KMS-11 (cell line): ENCODE data around the gene ATXN7L1.
A peak's percentile ranks its signal among the peaks of the same experiment; 100 is the strongest.

Experiments
- H2AFZ ChIP-seq: fragments of 200-600 bp; sonication (generic); 2 replicates; pipeline ENCODE4 v1.6.1; 2016; ENCODE audit warnings: antibody characterized with exemption, mixed run types, low read depth
- H3K27ac ChIP-seq: fragments of 200-600 bp; sonication (generic); 2 replicates; pipeline ENCODE4 v1.6.1; 2016; ENCODE audit warnings: mild to moderate bottlenecking, mixed run types
- H3K27me3 ChIP-seq: fragments of 200-600 bp; sonication (generic); 2 replicates; pipeline ENCODE4 v1.6.1; 2017; ENCODE audit warnings: mild to moderate bottlenecking, low read depth, mixed run types, moderate library complexity; ENCODE audit not compliant: insufficient read depth
- H3K36me3 ChIP-seq: fragments of 200-600 bp; sonication (generic); 2 replicates; pipeline ENCODE4 v1.6.1; 2017; ENCODE audit warnings: mild to moderate bottlenecking, mixed run types; ENCODE audit not compliant: insufficient read depth
- H3K4me1 ChIP-seq: fragments of 200-600 bp; sonication (generic); 2 replicates; pipeline ENCODE4 v1.6.1; 2016; ENCODE audit warnings: mild to moderate bottlenecking, low read depth, mixed run types; ENCODE audit not compliant: poor library complexity, severe bottlenecking
- H3K4me2 ChIP-seq: fragments of 200-600 bp; sonication (generic); 2 replicates; pipeline ENCODE4 v1.7.0; 2016; ENCODE audit warnings: mild to moderate bottlenecking, mixed run types
- H3K4me3 ChIP-seq: fragments of 200-600 bp; sonication (generic); IDR thresholded peaks from 2 replicates; pipeline ENCODE4 v1.6.1; 2017; ENCODE audit warnings: low read depth, low read length, mixed read lengths; ENCODE audit not compliant: insufficient read depth
- H3K79me2 ChIP-seq: fragments of 200-600 bp; sonication (generic); 2 replicates; pipeline ENCODE4 v1.6.1; 2016; ENCODE audit warnings: low read depth, mixed run types; ENCODE audit not compliant: insufficient read depth
- H3K9ac ChIP-seq: fragments of 200-600 bp; sonication (generic); 2 replicates; pipeline ENCODE4 v1.6.1; 2016; ENCODE audit warnings: mild to moderate bottlenecking, mixed run types
- H4K20me1 ChIP-seq: fragments of 200-600 bp; sonication (generic); 2 replicates; pipeline ENCODE4 v1.6.1; 2016; ENCODE audit warnings: mild to moderate bottlenecking, mixed run types; ENCODE audit not compliant: insufficient read depth
- TF ChIP-seq, protein P1 (sequence below): fragments of 200-600 bp; sonication (generic); conservative IDR thresholded peaks from 2 replicates; pipeline ENCODE4 v1.6.1; 2017; ENCODE audit warnings: low read depth, mild to moderate bottlenecking, antibody characterized with exemption, low read length, moderate library complexity, mixed read lengths

Gene ATXN7L1

GRCh38 chr7:105808209-105808608 is 68.2 kb downstream of the ATXN7L1 start:
- Histone ChIP-seq H3K9ac (no peak overlapping the region), H3K4me2 (no peak overlapping the region; the same call in 1 of the 2 replicates), H3K79me2 (no peaks in the 10 kb centered on the region), H4K20me1 (no peaks in the 10 kb centered on the region), H3K4me1 (peaks cover 21% of the 10 kb centered on the region), H3K4me3 (no peak overlapping the region), H3K36me3 (no peaks in the 10 kb centered on the region), H3K27me3 (no peaks in the 10 kb centered on the region), H3K27ac (peak overlapping the region; percentile 53; the same call in 1 of the 2 replicates), H2AFZ (no peak overlapping the region)
- TF ChIP-seq, protein P1, sequence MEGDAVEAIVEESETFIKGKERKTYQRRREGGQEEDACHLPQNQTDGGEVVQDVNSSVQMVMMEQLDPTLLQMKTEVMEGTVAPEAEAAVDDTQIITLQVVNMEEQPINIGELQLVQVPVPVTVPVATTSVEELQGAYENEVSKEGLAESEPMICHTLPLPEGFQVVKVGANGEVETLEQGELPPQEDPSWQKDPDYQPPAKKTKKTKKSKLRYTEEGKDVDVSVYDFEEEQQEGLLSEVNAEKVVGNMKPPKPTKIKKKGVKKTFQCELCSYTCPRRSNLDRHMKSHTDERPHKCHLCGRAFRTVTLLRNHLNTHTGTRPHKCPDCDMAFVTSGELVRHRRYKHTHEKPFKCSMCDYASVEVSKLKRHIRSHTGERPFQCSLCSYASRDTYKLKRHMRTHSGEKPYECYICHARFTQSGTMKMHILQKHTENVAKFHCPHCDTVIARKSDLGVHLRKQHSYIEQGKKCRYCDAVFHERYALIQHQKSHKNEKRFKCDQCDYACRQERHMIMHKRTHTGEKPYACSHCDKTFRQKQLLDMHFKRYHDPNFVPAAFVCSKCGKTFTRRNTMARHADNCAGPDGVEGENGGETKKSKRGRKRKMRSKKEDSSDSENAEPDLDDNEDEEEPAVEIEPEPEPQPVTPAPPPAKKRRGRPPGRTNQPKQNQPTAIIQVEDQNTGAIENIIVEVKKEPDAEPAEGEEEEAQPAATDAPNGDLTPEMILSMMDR: no peak

DNA sequence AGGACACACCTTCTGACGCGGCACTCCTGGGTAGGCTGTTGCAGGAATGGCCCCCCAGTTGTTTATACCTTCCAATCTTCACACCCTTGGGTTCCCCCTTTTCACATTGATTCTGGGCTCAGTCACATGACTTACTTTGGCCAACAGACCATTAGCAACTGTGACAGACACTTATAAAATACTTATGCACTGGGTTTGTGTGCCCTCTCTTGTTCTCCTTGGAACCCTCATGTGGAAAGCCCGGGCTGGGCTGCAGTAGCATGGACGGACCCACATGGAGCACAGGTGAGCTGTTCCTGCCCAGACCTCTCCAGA is 69.0 kb downstream of the ATXN7L1 start:
- H3K4me2 ChIP-seq: no peak overlapping the region
- no peak overlapping the region for H2AFZ ChIP-seq
- peaks cover 21% of the 10 kb centered on the region for H3K4me1 ChIP-seq
- no peak overlapping the region for H3K27ac ChIP-seq
- H3K9ac ChIP-seq: no peak overlapping the region
- no peaks in the 10 kb centered on the region for H4K20me1 ChIP-seq
- H3K79me2 ChIP-seq: no peaks in the 10 kb centered on the region
- H3K4me3 ChIP-seq: no peak overlapping the region
- no peaks in the 10 kb centered on the region for H3K36me3 ChIP-seq
- H3K27me3 ChIP-seq: no peaks in the 10 kb centered on the region
- TF ChIP-seq, protein P1: no peak

DNA sequence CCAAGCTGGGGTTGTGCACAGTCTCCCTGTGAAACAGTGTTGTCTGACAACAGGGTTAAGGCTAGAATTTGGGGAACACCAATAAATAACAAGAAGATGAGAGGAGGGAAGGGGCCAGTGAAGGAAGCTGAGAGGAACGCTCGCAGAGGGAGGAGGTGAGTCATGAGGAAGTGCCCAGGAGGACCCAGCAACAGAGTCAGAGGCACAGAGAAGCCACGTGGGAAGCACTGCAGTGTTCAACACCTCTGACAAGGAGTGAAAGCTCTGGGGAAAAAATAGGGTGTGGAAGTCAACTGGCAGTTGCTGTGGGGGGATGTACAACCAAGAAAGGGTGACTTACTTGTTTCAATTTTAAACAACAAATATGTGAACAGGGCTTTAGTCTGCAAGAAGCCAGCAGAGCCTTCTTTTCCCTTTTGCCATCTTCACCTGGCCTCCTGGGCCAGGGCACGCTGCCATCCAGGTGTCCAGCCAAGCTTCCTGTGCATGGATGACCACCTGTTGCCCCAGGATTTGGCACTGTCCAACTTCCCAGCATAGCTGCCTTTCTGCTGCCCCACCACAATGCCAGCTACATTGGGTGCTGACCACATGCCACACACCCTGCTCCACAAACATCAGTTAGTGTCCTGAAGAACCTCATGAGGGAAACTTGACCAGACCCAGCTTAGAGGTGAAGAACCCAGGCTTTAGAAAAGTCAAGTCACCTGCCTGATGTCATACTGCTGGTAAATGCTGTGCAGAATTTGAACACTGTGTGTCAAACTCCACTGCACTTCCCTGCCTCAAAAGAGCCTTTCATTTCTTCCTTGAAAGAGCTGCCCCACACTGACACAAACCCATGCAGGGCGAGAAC is 69.6 kb downstream of the ATXN7L1 start:
- no peak overlapping the region for H3K27ac ChIP-seq
- H4K20me1 ChIP-seq: no peaks in the 10 kb centered on the region
- H3K4me1 ChIP-seq: peaks cover 21% of the 10 kb centered on the region
- no peak overlapping the region for H3K4me2 ChIP-seq
- TF ChIP-seq, protein P1: no peak
- H3K79me2 ChIP-seq: no peaks in the 10 kb centered on the region
- no peak overlapping the region for H3K9ac ChIP-seq
- H3K27me3 ChIP-seq: no peaks in the 10 kb centered on the region
- H3K4me3 ChIP-seq: no peak overlapping the region
- H3K36me3 ChIP-seq: no peaks in the 10 kb centered on the region
- no peak overlapping the region for H2AFZ ChIP-seq

- Histone ChIP-seq H3K79me2 (no peaks in the 10 kb centered on the region), H3K27ac (no peak overlapping the region), H3K27me3 (no peaks in the 10 kb centered on the region), H2AFZ (no peak overlapping the region), H4K20me1 (no peaks in the 10 kb centered on the region), H3K9ac (no peak overlapping the region), H3K4me3 (no peak overlapping the region), H3K4me2 (no peak overlapping the region), H3K36me3 (no peaks in the 10 kb centered on the region), H3K4me1 (peaks cover 21% of the 10 kb centered on the region)
- TF ChIP-seq, protein P1: no peak
Measured at GRCh38 chr7:105805447-105806019, 70.9 kb downstream of the ATXN7L1 start.
